ENCODE results near the gene TBC1D9.

The TBC1D9 gene

DNA sequence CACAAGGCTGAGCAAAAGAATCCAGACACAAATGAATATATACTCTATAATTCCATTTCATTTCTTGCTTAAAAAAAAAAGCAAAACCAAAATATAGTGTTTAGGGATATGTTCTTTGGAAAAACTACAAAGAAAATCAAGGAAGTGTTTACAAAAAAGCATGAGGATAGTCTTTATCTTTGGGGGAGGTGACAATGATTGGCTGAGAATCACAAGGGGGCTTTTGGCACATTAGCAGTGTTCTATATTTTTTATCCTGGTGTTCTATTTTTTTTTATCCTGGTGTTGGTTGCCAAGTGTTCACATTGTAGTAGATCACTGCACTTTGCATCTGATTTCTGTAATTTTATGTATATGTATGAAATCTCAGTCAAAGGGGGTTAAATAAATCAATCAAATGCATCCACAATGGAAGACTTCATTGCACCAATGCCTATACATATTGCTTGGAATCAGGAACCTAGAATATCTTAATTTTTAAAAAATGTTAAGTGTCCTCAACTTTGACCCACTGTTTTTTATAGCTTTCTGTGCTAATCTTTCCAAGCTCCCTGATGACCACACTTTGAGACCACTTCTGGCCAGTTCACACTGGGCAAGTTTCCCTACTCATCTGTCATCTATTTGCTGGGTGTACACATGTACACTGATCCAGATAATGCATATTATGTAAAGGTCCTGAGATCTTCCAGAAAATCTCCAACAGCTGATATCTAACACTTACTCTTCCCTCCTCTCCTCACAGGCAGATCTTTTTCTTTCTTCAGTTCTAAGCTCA, 3.7 kb downstream of the TBC1D9 start:
- TF ChIP-seq, protein P1, sequence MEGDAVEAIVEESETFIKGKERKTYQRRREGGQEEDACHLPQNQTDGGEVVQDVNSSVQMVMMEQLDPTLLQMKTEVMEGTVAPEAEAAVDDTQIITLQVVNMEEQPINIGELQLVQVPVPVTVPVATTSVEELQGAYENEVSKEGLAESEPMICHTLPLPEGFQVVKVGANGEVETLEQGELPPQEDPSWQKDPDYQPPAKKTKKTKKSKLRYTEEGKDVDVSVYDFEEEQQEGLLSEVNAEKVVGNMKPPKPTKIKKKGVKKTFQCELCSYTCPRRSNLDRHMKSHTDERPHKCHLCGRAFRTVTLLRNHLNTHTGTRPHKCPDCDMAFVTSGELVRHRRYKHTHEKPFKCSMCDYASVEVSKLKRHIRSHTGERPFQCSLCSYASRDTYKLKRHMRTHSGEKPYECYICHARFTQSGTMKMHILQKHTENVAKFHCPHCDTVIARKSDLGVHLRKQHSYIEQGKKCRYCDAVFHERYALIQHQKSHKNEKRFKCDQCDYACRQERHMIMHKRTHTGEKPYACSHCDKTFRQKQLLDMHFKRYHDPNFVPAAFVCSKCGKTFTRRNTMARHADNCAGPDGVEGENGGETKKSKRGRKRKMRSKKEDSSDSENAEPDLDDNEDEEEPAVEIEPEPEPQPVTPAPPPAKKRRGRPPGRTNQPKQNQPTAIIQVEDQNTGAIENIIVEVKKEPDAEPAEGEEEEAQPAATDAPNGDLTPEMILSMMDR (IDR thresholded peaks at IDR 0.05), result no peak

DNA sequence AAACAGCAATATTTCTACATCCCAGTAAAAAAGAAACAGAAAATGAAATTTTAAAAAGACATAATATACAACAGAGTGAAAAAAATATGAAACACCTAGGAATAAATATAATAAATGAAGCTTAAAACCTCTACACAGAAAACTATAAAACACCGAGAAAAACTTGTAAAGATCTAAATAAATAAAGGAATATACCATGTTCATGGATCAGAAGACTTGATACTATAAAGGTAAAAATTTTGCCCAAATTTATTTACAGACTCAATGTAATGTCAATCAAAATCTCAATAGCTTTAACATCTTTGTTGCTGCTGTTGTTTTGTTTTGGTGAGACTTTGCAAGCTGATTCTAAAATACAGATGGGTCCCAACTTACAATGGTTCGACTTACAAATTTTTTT, 5.7 kb downstream of the TBC1D9 start:
- TF ChIP-seq, protein P1 (IDR thresholded peaks at IDR 0.05), result no peak

DNA sequence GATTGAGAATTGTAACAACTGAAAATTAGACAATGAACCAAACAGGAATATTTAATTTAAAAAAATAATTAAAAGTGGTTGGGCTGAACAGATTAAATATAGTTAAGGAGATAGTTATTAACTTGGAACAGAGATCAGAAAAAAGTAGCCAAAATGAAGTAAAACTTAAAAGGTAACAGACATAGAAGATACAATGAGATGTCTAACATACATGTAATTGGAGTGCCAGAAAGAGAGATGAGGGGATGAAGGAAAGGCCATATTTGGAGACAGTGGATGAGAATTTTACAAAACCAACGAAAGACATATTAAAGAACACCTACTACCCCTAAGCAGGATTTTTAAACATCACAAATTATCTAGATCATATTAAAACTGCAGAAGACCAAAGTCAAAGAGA, 8.0 kb downstream of the TBC1D9 start:
- TF ChIP-seq, protein P1 (IDR thresholded peaks at IDR 0.05), result no peak

DNA sequence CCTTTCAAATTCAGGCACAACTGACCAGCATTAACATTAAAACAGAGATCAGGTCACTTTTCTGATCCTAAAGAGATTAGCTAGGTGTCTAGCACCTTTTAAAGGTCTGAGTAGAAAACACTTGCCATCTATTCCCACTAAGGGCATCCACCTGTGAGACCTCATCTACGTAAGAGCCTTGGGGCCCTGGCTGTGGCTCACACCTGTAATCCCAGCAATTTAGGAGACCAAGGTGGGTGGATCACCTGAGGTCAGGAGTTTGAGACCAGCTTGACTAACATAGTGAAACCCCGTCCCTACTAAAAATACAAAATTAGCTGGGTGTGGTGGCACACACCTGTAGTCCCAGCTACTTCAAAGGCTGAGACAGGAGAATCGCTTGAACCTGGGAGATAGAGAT, 11.8 kb downstream of the TBC1D9 start:
- TF ChIP-seq, protein P1 (IDR thresholded peaks at IDR 0.05), result no peak

DNA sequence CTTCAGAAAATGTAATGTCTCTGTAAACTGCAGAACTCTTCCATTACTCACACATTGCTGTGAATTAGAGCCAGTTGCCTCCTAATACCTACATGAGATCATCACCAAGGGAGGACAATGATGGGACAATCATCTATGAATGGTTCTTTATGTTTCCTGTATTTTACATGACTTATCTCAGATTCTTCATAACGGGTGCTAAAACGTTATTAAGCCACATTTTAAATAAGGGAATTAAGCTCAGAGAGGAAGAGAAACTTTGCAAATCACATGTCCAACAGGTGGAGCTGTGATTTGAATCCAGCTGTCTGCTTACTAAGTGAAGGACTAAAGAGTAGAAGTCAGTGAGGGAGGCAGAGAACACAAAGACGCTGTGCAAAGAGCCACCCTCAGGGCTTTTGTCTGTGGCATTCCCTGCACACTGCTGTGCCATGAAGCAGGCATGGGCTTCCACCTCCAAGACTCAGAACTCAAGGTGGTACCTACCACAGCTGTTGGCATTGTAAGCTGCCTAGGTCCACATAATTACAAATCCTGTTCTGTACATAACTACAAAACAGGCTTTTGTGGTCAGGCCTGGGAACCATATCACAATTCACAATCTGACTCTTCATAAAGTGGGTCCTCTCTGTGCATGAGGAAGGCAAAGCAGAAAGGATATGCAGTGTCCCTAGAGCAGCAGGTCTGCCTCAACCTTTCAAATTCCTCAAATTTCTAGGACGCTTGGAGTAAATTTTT, 12.8 kb downstream of the TBC1D9 start:
- TF ChIP-seq, protein P1 (IDR thresholded peaks at IDR 0.05), result no peak

DNA sequence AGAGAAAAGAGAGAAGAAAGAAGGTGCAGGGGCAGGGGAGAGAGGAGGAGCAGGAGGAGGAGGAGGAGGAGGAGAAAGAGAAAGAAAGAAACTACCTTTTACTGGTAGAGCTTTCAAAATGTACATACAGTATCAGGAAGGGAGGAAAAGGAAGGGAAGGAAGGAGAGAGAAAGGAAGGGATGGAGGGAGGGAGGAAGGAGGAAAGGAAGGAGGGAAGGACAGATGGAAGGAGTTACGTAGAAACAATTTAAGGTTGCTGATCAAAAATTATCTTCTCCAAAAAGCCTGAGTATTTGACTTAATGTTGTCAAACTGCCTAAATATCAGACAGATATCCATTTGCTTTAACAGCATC, 13.4 kb downstream of the TBC1D9 start:
- TF ChIP-seq, protein P1 (IDR thresholded peaks at IDR 0.05), result no peak

DNA sequence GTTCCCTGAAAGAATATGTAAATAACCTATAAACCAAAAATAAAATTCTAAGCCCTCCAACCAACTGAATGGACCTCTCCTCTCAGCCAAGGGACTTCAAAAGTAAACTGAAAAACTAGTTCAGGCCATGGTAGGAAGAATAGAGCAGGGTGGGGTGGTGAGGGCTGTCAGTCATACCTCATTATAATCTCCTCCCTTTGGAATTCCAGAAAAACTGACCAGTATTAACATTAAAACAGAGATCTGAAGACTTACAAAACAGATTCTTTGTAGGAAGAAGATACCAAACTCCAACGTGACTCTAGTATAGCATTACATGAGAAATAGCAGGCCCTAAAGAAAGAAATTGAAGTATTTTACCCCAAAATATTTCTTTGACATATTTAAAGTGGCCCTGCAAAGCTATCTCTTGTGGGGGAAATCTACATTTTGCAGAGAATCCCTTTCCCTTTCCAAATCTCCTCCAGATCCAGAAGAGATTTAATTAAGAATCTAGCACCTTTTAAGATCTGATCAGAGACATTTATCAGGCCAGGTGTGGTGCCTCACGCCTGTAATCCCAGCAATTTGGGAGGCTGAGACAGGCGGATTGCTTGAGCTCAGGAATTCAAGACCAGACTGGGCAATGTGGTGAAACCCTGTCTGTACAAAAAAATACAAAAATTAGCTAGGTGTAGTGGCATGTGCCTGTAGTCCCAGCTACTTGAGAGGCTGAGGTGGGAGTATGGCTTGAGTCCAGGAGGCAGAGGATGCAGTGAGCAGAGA, 15.1 kb downstream of the TBC1D9 start:
- TF ChIP-seq, protein P1 (IDR thresholded peaks at IDR 0.05), result no peak

Measured in LNCAP (cell line).